ENCODE measurements around the gene NPR2.

NPR2 gene

DNA sequence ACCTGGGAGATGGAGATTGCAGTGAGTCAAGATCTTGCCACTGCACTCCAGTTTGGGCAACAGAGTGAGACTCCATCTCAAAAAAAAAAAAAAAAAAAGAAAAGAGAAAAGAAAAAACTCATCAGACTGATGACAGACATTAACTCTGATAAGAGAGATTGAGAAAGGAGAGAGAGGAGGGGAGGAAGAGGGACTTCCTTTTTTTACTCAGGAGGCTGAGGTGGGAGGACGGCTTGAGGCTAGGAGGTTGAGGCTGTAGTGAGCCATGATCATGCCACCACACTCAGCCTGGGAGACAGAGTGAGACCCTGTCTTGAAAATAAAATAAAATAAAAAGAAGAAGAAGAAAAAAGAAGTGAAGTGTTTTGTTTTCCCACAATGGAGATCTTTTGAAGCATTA lies 27.6 kb upstream of the NPR2 start:
- DNase-seq (ENCODE audit: low read depth in 2 of 2): no peak

DNA sequence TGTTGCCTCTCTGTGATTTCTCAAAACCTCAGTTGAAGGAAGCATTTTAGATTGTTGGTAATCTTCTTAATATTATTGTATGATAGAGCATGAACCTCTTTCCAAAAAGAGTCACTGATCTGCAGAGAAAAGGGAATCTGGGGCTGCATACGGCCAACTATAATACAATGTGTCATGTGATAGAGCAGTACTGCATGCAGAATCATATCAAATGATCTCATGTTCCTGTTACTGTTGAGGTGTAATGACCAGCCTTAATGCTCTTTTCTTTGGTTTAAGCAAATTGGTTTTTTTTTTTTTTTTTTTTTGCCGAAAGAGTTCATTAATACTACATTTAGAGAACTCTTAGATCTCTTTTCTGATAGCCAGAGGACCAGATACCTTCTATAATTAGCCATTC lies 24.4 kb upstream of the NPR2 start:
- DNase-seq (ENCODE audit: low read depth in 2 of 2): no peak

DNA sequence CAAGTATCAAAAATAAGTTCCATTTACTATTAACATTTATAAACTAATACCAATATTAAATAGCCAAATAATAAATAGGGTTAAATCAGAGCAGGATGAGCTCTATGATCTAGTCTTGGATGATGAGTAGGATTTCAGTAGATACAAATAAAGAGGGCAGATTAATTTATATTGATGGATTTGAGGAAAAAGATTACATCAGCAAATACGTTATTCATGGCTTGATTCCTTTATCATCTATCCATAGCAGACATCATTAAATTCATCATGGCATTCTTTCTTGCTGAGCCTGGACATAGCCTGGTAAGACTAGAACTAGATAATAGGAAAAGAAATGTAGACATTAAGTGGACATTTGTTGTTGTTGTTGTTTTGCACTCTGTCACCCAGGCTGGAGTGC lies 23.9 kb upstream of the NPR2 start:
- DNase-seq (ENCODE audit: low read depth in 2 of 2): no peak

DNA sequence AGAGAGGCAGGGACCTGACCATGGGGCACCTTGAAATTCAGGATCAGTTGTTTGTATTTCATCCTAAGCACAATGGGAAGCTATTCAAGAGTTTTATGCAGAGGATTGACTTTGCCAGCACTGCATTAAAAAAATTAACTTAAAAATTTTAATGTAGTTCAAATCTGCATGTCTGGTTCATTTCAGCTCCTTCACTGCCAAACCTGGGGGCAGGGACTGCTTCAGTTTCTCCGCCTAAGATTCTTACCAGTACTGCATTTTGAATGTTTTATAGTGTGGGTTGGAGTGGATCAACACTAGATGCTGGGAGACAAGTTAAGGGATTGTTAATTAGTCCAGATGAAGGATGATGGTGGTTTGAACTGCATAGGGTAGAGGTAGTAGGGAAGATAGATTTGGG lies 21.6 kb upstream of the NPR2 start:
- DNase-seq (ENCODE audit: low read depth in 2 of 2): no peak

DNA sequence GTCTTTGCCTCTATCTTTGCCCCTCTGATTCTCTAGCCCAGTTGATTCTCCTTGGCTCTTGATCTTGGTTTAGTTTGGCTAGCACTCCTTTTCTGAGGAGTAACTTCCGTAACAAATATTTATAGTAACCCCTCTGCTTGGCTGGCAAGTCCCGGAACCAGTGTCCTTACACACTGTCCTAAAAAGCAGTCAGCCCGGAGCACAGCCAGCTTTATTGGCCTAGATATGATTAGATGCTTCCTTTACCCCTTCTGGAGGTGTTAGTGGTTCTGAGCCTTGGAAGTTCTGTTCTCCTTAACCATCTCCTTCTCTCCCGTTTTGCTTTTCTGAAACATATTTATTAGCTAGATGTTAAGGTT lies 20.3 kb upstream of the NPR2 start:
- no peak for DNase-seq (ENCODE audit: low read depth in 2 of 2)

DNA sequence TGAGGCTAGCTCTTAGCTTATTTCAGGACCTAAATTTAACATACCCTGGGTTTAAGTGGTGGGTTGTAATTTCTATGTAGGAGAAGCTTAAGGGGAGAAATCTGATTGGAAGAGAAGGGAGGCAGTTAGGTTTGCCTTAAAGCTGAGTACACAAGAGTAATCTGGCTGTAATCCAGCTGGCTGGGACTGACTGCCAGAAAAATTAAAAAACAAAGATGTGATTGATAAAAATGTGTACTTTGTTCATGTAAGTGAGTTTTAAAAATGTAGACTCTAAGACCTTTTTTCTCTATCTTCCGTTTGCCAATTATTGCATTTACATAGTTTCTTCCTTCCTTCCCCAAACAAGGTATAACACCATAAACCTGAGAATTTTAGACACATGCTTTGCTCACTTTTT lies 19.9 kb upstream of the NPR2 start:
- no peak for DNase-seq (ENCODE audit: low read depth in 2 of 2)

DNA sequence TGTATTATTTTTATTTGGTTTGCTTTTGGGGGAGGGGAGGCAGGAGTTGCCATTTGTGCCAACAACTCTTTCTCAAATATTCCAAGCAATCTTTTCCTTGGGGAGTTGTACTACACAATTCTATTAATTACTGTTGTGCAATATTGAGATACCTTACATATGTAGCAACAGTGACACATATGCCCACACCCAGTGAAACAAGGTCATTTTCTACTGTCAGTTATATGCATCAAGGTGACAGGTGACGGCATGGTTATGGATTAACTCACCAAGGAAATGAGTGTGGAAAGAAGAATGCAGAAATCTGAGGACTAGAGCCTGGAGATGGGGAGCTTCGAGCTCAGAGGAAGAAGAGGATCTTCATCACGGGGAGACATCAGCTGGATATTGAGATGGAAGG lies 19.4 kb upstream of the NPR2 start:
- DNase-seq (ENCODE audit: low read depth in 2 of 2): no peak

DNA sequence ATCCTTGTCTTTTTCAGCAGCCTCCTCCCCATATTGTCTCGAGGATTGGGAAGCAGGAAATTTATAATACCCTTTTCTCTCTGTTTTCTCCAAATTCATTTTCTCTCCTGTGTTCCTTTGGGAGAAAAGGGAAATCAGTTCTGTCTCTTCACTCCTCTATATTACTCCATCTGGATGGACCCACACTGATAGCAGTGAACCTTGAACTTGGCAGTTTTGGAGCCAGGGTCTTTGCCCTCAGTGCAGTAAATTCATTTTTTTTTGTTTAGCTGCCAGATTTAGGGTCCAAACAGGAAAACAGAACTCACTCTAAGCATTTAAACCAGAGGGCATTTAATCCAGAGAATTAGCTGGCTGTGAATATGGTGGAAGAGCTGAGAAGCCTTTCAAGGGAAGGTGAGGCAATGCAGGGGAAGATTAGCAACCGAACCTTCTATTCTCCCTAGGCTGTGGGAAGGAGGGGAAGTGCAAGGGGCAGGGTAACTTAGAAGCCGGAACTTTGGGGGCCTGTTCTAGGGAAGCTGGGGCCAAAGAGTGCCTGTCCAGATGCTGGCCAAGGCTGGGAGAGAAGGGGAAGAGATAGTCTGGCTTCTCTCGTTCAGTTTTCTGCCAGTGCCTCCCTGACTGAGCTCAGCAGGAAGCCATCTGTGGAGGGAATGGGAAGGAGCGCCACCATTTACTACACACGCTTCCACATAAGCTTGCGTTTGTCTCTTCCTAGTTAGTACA lies 16.3 kb upstream of the NPR2 start:
- no peak for DNase-seq (ENCODE audit: low read depth in 2 of 2)

DNA sequence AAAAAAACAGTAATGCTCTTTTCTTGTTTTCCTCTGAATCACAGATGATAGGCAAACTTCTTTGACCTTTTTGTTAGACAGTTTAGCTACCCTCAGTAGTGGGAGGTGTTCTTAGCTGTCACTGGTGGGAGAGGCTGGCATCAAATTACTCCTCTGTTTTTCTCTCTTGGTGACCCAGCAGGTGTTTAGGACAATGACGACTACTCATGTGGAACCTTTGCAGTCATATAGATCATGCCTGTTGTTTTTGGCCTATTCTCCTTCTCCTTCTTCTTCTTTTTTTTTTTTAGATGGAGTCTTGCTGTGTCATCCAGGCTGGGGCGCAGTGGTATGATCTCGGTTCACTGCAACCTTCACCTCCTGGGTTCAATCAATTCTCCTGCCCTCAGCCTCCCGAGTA lies 15.4 kb upstream of the NPR2 start:
- DNase-seq (ENCODE audit: low read depth in 2 of 2): no peak

DNA sequence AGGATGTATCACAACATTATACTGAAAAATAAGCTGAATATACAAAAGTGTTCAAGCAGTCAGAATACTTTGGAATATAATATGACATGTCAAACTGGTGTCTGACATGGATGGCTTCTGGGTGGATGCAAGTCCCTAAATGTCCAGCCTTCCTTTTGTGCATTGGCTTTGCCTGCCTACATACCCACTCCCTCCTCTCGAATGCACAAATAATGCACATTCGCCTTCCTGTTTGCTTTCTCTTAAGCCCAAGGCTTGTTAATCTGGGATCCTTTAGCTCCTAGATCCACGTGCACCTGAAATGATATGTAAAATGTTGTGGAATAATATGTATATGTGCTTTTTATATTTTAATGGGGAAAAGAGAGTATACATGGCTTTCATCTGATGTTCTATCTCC lies 12.9 kb upstream of the NPR2 start:
- DNase-seq (ENCODE audit: low read depth in 2 of 2): no peak

DNA sequence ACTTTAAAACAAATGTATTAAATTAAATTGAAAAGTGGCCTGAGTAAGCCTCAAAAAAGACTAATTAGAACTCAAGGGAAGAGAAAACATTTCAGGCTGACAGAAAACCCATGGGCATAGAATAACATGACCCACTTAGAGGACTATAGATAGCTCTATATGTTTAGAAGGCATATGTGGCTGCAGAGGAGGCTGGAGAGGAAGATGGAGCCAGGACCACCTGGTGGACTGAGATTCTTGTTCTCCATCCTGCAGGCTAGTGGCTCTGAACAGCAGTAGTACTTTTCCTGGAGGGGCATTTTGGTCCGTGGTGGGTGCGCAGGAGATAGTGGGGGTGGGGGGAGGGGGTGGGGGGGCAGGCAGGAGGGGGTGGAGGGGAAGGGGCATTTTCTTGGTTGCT lies 10.3 kb upstream of the NPR2 start:
- DNase-seq (ENCODE audit: low read depth in 2 of 2): no peak

DNA sequence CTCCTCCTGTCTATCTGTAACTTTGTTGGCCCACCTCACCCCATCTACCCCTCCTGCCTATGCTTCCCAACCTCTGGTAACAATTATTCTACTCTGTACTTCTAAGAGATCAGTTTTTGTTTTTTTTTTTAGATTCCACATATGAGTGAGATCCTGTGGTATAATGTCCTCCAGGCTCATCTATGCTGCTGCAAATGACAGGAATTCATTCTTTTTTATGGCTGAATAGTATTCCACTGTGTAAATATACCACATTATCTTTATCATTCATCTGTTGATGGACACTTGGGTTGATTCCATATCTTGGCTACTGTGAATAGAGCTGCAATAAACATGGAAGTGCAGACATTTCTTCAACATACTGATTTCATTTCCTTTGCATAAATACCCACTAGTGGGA lies 8.0 kb upstream of the NPR2 start:
- DNase-seq (ENCODE audit: low read depth in 2 of 2): no peak

DNA sequence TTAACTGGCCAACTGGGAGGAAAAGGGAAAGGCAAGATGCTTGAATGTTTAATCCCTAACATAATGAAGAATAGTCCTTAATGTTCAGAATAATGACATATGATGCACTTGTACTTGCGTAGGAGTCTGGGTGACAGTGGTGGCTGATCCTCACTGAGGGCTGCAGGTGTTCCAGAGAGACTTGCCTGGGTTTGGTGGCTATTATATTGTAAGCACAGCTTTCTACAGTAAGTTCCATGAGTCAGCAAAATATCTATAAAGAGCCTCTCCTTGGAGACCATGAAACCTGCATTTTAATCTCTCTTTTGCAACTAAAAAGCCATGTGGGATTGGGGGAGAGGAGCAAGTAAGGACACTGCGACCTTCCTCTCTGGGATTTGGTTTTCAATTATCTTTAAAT lies 1.9 kb upstream of the NPR2 start:
- DNase-seq (ENCODE audit: low read depth in 2 of 2): no peak

DNA sequence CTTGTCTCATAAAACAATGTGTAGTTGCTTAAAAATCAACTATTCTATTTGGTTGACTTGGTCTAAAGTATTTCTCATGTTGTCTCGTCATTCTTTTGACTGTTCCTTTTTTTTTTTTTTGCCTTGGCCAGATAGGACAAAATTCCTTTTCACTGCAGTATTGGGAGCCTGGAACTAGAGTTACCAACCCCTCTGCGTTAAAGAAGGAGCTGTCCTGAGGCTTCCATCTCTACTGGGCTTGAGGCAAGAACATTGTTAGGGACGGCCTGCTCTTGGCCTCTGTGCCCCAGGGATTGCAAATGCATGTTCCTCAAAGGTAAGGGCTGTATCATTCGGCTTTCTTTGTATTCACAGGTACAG lies 1.4 kb upstream of the NPR2 start:
- no peak for DNase-seq (ENCODE audit: low read depth in 2 of 2)

DNA sequence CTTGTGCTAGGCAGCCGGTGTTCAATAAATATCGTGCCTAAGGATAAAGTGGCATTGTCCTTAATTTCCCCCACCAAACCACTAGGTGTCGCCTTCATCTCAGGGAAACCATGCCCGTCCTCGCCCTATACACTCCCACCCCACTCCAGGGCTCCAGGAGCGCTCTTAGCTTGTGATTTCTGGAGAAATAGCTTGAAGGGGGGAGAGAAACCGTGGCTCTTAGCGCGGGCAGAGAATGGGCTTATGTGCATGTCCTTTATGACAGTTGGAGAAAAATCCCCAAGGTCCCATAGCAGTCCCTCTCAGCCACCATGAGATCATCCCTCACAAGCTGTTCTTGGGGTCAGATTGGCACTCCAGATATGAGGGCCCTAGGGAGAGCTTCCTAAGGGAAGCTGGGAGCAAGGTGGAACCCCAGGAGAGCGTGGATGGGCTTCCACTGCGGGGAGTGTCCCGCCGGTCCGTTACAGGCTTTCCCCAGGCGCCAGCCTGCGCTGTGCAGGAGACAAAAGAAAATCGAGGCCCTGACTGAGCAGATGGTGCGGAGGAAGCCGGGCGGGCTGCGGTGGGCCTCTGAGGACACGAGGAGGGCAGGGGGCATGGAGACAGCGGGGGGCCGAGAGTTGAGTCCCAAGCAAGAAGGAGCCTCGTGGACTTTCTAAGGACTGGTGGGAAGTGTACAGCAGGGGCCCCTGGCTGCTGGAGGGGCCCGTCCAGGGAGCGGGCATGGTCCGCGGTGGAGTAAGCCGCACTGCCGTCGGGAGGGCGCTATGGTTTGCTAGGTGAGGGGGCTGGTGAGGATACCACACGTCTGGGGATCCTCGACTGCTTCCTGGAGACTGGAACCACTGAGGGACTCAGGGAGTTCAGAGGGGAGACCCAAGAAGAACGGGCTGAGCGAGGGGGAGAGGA lies 750 bp upstream of the NPR2 start:
- DNase-seq (ENCODE audit: low read depth in 2 of 2): peak; percentile 4 to 9

DNA sequence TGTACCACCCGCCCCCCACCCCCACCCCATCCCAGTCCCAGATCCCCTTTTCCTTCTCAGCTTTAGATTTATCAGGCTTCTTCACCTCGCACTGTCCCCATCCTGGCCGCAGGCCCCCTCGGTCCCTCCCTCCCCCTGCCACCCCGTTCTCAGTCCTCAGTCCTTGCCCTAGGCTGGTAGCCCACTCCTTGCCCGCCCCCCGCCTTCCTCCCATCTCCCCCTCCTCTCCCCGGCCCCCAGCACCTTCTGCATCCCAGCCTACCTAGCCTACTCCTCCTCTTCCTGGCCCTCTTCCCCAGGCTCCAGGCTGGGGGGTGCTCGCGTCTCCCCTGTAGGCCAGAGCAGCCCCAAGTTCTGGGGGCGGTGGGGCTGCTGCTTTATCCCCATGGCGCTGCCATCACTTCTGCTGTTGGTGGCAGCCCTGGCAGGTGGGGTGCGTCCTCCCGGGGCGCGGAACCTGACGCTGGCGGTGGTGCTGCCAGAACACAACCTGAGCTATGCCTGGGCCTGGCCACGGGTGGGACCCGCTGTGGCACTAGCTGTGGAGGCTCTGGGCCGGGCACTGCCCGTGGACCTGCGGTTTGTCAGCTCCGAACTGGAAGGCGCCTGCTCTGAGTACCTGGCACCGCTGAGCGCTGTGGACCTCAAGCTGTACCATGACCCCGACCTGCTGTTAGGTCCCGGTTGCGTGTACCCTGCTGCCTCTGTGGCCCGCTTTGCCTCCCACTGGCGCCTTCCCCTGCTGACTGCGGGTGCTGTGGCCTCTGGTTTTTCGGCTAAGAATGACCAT lies 828 bp downstream of the NPR2 start:
- no peak for DNase-seq (ENCODE audit: low read depth in 2 of 2)

DNA sequence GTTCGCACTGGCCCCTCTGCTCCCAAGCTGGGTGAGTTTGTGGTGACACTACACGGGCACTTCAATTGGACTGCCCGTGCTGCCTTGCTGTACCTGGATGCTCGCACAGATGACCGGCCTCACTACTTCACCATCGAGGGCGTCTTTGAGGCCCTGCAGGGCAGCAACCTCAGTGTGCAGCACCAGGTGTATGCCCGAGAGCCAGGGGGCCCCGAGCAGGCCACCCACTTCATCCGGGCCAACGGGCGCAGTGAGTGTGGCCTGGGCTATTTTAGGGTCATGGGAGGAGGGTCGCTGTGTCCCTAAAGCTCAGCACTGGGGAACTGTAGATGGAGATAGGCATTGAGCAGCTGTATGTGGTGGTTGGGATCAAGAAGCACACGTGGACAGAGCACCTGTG lies 1.4 kb downstream of the NPR2 start:
- DNase-seq (ENCODE audit: low read depth in 2 of 2): no peak

DNA sequence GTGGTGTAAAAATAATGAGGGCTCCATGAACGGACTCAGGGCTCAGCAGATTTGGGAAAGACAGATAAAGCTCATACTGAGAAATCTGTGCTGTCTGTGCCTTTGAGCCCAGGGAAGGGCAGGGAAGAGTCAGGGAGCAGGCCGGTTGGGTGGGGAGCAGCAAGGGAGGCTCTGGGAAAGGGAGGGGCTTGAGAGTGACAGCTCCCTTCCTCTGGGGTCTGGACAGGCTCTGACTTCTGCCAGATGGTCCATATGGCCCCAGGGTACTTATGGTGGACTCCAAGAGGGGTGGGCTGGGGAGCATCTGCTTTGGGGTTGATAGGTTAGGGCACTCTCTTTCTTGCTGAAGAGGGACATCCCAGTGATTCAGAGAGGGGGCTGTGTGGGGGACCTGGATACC lies 2.1 kb downstream of the NPR2 start:
- DNase-seq (ENCODE audit: low read depth in 2 of 2): no peak

DNA sequence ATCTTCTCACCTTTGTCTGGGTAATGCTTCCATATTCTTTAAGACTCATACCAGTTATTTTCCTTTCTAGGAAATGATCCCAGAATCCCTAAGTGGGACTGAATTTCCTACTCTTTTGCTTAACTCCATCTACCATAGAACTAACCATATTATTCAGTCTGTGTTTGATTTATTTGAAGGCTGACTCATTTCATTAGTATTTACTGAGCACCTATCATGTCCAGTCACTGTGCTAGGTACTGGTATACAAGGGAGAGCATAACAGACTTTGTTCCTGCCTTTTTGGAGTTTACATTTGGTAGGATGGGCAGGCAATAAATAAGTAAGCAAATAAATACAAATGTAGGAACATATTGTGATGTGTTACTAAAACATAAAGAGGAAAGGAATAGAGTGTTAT lies 4.3 kb downstream of the NPR2 start:
- DNase-seq (ENCODE audit: low read depth in 2 of 2): no peak

DNA sequence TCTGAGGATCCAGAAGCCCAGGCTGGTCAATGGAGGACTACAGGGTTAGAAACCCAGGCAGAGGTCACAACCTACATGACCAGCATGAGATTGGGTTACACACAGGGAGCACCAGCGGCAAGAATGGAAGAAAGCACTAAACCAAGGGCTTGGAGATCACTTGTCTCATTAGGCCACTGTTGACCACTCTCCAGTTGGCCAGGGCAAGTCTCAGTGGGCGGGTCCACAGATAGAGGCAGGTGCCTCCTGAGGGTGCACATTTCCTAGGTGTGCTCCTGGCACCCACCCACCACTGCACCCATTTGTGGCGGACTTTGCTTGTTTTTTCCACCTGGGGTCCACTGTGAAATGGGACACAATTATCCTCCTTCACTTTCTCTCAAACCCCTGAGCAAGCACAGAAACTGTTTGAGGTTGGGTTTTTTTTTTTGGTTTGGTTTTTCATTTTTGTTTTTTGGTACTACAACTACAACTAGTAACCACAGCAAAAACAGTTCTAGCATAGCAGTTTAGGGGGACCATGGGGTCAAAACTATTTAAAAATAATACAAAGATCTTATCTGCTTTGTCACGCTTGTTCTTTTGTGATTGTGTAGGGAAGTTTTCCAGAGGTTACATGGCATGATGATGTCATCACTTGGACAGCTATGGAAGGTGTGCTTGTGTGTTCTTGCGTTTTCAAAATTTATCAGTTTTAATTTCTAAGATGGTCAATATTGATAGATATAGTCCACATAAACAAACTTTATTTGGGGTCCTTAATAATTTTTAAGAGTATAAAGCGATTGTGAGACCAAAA lies 6.1 kb downstream of the NPR2 start:
- DNase-seq (ENCODE audit: low read depth in 2 of 2): no peak

DNA sequence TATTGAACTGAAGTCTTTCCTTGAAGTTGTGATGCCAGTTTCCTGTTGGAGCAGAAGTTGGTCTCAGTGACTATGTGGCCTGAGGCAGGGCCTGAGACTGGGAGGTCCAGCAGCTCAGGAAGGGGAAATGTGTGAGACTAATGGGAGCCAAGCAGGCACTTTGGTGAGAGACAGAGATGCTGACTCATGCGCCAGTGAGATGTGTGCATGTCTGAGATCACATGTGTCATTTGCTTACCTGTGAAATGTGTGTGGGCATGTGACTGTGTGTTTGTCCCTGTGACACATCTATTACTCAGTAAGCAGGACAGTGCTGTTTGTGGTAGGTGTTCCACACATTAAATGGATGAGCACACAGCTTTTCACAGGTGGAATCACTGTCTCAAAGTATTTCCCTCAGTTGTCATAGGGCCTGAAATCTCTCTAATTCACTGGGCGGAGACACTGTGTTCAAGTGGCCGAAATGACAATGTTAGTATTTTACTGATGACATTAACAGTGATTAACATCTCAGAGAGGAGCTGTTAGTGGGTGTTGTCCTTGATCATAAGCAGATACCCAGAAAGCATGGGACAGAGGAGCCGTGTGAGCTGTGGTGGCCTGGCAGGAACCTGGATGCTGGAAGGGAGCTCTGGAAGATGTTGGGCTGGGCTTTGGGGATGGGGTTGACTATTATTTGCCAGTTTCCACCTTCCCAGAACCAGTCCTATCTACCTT lies 7.4 kb downstream of the NPR2 start:
- DNase-seq (ENCODE audit: low read depth in 2 of 2): peak; percentile 27 to 40

Measured in stimulated activated CD8-positive, alpha-beta memory T cell treated with anti-CD3 and anti-CD28 coated beads, Interleukin-15, amount 100 ng/mL, for 48 hours (primary cell).